ENCODE results near the gene SORBS2.

GRCh38 chr4:185835814-185836213 lies 23.8 kb upstream of the SORBS2 start:
- no peak for TF ChIP-seq POLR2A (IDR thresholded peaks at IDR 0.05)
- no peak for TF ChIP-seq CTCF (IDR thresholded peaks at IDR 0.05)
- no peak for TF ChIP-seq POLR2AphosphoS5 (IDR thresholded peaks at IDR 0.05)

All from suprapubic skin (tissue), 4 donors.